ENCODE results near the gene AGBL4. TPM values are rescaled to one million over a fixed set of nuclear protein-coding genes. Genes with fewer than 3 reads are reported as not detected.

AGBL4 gene
- total RNA-seq, 1 donor from 2014 or later, result under 0.01 TPM

DNA sequence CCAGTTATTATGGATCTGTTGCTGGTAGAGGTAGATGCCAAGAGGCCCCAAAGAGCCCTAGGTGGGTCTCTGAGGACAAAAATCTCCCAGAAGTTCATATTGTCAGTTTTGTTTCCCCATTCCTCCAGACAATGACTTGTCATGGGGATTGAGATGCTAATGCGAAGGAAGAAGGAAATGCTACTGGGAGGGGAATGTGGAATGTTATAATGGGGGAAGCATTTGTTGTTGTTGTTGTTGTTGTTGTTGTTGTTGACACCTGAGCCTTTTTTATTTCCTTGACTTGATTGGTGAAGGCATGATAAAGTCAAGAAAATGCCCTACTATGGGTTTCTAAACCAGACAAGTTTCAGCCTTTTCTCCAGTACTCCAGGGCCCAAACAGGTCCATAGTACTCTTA, 1356.0 kb downstream of the AGBL4 start:
- Histone ChIP-seq H3K27me3 (ENCODE audit: control insufficient read depth in 3 of 3, insufficient read depth in 3 of 3, low read length in 3 of 3) (no peaks in the 10 kb centered on the region), H3K9ac (ENCODE audit: low read depth in 1 of 3, low read length in 3 of 3) (no peak overlapping the region), H3K36me3 (ENCODE audit: control insufficient read depth in 3 of 3, insufficient read depth in 3 of 3, low read length in 3 of 3) (no peaks in the 10 kb centered on the region), H3K4me1 (ENCODE audit: control insufficient read depth in 3 of 3, insufficient read depth in 3 of 3, low read length in 3 of 3) (no peaks in the 10 kb centered on the region), H3K4me3 (ENCODE audit: low read length in 3 of 3) (no peak overlapping the region), H3K9me3 (ENCODE audit: control insufficient read depth in 3 of 3, low read length in 3 of 3) (no peaks in the 10 kb centered on the region), H3K27ac (ENCODE audit: low read depth, low read length) (no peak overlapping the region)

GRCh38 chr1:48665708-48666407, 1357.9 kb downstream of the AGBL4 start:
- no peaks in the 10 kb centered on the region for H3K36me3 ChIP-seq (ENCODE audit: control insufficient read depth in 3 of 3, insufficient read depth in 3 of 3, low read length in 3 of 3)
- no peaks in the 10 kb centered on the region for H3K27me3 ChIP-seq (ENCODE audit: control insufficient read depth in 3 of 3, insufficient read depth in 3 of 3, low read length in 3 of 3)
- H3K4me3 ChIP-seq (ENCODE audit: low read length in 3 of 3), result no peak overlapping the region
- no peaks in the 10 kb centered on the region for H3K9me3 ChIP-seq (ENCODE audit: control insufficient read depth in 3 of 3, low read length in 3 of 3)
- H3K9ac ChIP-seq (ENCODE audit: low read depth in 1 of 3, low read length in 3 of 3), result no peak overlapping the region
- no peak overlapping the region for H3K27ac ChIP-seq (ENCODE audit: low read depth, low read length)
- H3K4me1 ChIP-seq (ENCODE audit: control insufficient read depth in 3 of 3, insufficient read depth in 3 of 3, low read length in 3 of 3), result peaks cover 0 to 14% (median 6%) of the 10 kb centered on the region in 3 donors

- no peak overlapping the region for H3K4me3 ChIP-seq (ENCODE audit: low read length in 3 of 3)
- no peaks in the 10 kb centered on the region for H3K27me3 ChIP-seq (ENCODE audit: control insufficient read depth in 3 of 3, insufficient read depth in 3 of 3, low read length in 3 of 3)
- no peak overlapping the region for H3K27ac ChIP-seq (ENCODE audit: low read depth, low read length)
- no peak overlapping the region for H3K9ac ChIP-seq (ENCODE audit: low read depth in 1 of 3, low read length in 3 of 3)
- H3K9me3 ChIP-seq (ENCODE audit: control insufficient read depth in 3 of 3, low read length in 3 of 3), result no peaks in the 10 kb centered on the region
- no peaks in the 10 kb centered on the region for H3K36me3 ChIP-seq (ENCODE audit: control insufficient read depth in 3 of 3, insufficient read depth in 3 of 3, low read length in 3 of 3)
- H3K4me1 ChIP-seq (ENCODE audit: control insufficient read depth in 3 of 3, insufficient read depth in 3 of 3, low read length in 3 of 3), result peaks cover 0 to 14% (median 6%) of the 10 kb centered on the region in 3 donors
Measured at GRCh38 chr1:48661726-48662463, 1361.9 kb downstream of the AGBL4 start.

DNA sequence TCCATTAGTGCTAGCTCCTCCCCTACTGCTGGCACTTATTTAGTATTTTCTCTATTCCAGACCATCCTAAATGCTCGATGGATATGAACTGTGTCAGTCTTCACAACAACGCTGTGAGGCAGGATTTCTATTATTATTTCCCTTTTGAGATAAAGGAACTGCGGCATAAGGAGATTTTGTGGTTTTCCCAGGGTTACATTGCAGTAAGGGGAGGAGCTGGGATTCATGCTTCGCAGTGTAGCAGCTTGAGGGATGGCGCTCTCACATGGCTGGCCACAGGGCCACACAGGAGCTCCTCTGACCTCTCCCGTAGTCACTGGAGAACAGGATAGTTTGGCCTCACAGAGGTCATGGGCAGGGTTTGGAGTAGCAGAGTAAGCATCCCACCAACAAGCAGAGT, 1364.0 kb downstream of the AGBL4 start:
- Histone ChIP-seq H3K9ac (ENCODE audit: low read depth in 1 of 3, low read length in 3 of 3) (no peak overlapping the region), H3K36me3 (ENCODE audit: control insufficient read depth in 3 of 3, insufficient read depth in 3 of 3, low read length in 3 of 3) (no peaks in the 10 kb centered on the region), H3K27ac (ENCODE audit: low read depth, low read length) (no peak overlapping the region), H3K4me1 (ENCODE audit: control insufficient read depth in 3 of 3, insufficient read depth in 3 of 3, low read length in 3 of 3) (peaks cover 0 to 14% (median 6%) of the 10 kb centered on the region in 3 donors), H3K27me3 (ENCODE audit: control insufficient read depth in 3 of 3, insufficient read depth in 3 of 3, low read length in 3 of 3) (no peaks in the 10 kb centered on the region), H3K4me3 (ENCODE audit: low read length in 3 of 3) (no peak overlapping the region), H3K9me3 (ENCODE audit: control insufficient read depth in 3 of 3, low read length in 3 of 3) (no peaks in the 10 kb centered on the region)

DNA sequence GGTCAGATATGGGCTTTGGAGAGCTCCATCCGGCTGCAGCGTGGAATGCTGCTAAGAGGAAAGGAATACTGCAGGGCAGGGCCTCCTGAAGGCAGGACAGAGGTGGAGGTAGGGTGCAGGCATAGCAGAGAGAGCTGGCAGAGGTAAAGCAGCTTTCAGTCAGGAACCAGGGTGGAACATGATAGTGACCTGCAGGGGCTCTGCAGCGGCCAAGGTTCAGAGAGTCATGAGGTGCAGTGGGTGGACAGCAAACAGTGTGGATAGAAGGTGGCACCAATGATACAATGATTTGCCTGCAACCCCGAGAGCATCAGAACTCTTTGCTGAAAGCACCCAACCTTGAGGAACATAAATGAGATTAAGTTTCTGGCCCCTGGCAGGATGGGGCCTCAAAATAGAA, 1366.3 kb downstream of the AGBL4 start:
- no peak overlapping the region for H3K9ac ChIP-seq (ENCODE audit: low read depth in 1 of 3, low read length in 3 of 3)
- peaks cover 0 to 11% (median 4%) of the 10 kb centered on the region in 3 donors for H3K4me1 ChIP-seq (ENCODE audit: control insufficient read depth in 3 of 3, insufficient read depth in 3 of 3, low read length in 3 of 3)
- no peak overlapping the region for H3K4me3 ChIP-seq (ENCODE audit: low read length in 3 of 3)

DNA sequence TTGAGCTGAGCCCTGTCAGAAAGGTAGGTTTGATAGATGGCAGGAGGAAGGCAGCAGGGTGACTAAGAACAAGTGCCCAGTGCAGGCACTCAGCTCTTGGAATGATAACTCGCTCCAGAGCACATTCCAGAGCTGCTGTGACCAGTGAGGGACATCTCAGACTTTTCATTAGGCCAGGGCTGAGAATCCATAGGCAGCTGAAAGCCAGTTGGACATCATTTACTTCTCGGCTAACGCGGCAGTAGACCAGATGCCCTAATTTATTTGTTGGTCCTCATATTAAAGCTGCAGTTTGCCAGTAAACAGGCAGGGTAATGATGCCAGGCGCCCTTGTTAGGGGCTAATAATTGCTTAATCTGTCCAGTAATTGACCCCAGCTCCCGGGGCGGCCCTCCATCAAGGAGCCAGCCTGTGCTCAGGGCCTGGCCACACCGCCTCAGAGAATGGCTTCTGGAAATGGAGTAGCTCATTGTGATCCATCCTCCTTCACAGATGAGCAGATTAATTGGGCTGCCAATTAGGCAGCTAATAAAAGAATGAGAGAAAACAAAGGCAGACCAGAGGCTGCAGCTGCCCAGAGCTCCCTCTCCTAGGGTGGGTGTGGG, 1369.0 kb downstream of the AGBL4 start:
- no peak overlapping the region for H3K9ac ChIP-seq (ENCODE audit: low read depth in 1 of 3, low read length in 3 of 3)
- peaks cover 4 to 5% (median 5%) of the 10 kb centered on the region in 3 donors for H3K4me1 ChIP-seq (ENCODE audit: control insufficient read depth in 3 of 3, insufficient read depth in 3 of 3, low read length in 3 of 3)
- H3K27me3 ChIP-seq (ENCODE audit: control insufficient read depth in 3 of 3, insufficient read depth in 3 of 3, low read length in 3 of 3), result no peaks in the 10 kb centered on the region
- H3K9me3 ChIP-seq (ENCODE audit: control insufficient read depth in 3 of 3, low read length in 3 of 3), result no peaks in the 10 kb centered on the region
- H3K36me3 ChIP-seq (ENCODE audit: control insufficient read depth in 3 of 3, insufficient read depth in 3 of 3, low read length in 3 of 3), result no peaks in the 10 kb centered on the region
- H3K27ac ChIP-seq (ENCODE audit: low read depth, low read length), result no peak overlapping the region
- H3K4me3 ChIP-seq (ENCODE audit: low read length in 3 of 3), result no peak overlapping the region

More for the DNA sequence above, 1366.3 kb downstream of the AGBL4 start:
- Histone ChIP-seq H3K36me3 (ENCODE audit: control insufficient read depth in 3 of 3, insufficient read depth in 3 of 3, low read length in 3 of 3) (no peaks in the 10 kb centered on the region), H3K9me3 (ENCODE audit: control insufficient read depth in 3 of 3, low read length in 3 of 3) (no peaks in the 10 kb centered on the region), H3K27me3 (ENCODE audit: control insufficient read depth in 3 of 3, insufficient read depth in 3 of 3, low read length in 3 of 3) (no peaks in the 10 kb centered on the region), H3K27ac (ENCODE audit: low read depth, low read length) (no peak overlapping the region)

DNA sequence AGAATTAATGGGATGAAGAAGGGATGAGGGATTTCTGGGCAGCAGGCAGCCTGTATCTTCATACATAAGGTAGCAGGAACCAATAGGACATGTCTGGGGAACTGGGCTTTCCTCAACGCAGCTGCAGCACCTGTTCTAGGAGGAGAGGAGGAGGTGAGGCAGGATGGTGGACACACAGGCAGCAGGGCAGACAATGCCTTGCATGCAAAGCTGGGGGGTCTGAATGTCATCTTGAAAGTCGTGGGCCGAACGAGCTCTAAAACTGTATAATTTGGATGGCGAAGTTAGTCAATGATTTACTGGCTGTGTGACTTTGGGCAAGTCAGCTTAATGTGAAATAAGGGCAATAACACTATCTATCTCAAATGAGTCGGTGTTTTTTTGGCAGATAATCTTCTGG, 1371.4 kb downstream of the AGBL4 start:
- Histone ChIP-seq H3K9ac (ENCODE audit: low read depth in 1 of 3, low read length in 3 of 3) (no peak overlapping the region), H3K9me3 (ENCODE audit: control insufficient read depth in 3 of 3, low read length in 3 of 3) (no peaks in the 10 kb centered on the region), H3K36me3 (ENCODE audit: control insufficient read depth in 3 of 3, insufficient read depth in 3 of 3, low read length in 3 of 3) (no peaks in the 10 kb centered on the region), H3K4me1 (ENCODE audit: control insufficient read depth in 3 of 3, insufficient read depth in 3 of 3, low read length in 3 of 3) (peaks cover 4 to 5% (median 5%) of the 10 kb centered on the region in 3 donors), H3K4me3 (ENCODE audit: low read length in 3 of 3) (no peak overlapping the region), H3K27me3 (ENCODE audit: control insufficient read depth in 3 of 3, insufficient read depth in 3 of 3, low read length in 3 of 3) (no peaks in the 10 kb centered on the region), H3K27ac (ENCODE audit: low read depth, low read length) (no peak overlapping the region)

DNA sequence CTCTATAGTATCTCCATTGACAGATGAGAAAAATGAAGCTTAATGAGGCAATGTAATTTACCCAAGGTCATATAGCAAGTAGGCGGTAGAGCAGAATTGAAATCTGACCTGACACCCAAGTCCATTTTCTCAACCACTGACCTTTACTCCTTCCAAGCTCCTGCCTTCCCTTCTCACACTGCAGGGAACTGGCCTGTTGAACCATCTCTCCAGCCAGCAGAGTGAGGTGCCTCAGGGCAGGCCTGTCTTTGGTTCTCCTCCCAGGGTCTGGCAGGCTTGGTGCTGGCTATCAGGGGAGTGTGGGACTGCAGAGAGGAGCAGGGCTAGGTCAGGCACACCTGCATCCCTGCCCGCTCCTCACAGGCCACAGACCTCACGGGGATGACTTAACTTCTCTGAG, 1373.9 kb downstream of the AGBL4 start:
- peaks cover 4 to 5% (median 5%) of the 10 kb centered on the region in 3 donors for H3K4me1 ChIP-seq (ENCODE audit: control insufficient read depth in 3 of 3, insufficient read depth in 3 of 3, low read length in 3 of 3)

DNA sequence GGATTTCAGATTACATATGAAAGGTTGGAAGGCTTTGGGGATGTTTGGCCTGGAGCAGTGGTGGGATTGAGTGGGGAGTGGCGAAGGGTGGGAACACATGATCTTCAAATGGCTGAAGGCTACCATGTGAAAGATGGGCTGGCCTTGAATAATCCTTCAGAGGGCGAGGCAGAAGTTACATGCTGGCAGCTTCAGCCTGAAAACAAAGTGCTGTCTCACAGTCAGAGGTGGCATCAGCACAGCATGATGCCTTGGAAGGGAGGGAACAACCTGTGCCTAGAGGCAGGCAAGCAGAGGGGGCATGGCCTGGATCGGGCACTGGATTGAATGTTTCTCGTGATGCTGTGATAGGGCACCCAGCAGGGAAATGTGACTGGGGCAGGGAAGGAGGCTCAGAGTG, 1377.9 kb downstream of the AGBL4 start:
- Histone ChIP-seq H3K4me1 (ENCODE audit: control insufficient read depth in 3 of 3, insufficient read depth in 3 of 3, low read length in 3 of 3) (peaks cover 4 to 5% (median 5%) of the 10 kb centered on the region in 3 donors), H3K27me3 (ENCODE audit: control insufficient read depth in 3 of 3, insufficient read depth in 3 of 3, low read length in 3 of 3) (no peaks in the 10 kb centered on the region)

More for the DNA sequence above, 1373.9 kb downstream of the AGBL4 start:
- Histone ChIP-seq H3K4me3 (ENCODE audit: low read length in 3 of 3) (no peak overlapping the region), H3K27me3 (ENCODE audit: control insufficient read depth in 3 of 3, insufficient read depth in 3 of 3, low read length in 3 of 3) (no peaks in the 10 kb centered on the region), H3K27ac (ENCODE audit: low read depth, low read length) (no peak overlapping the region), H3K36me3 (ENCODE audit: control insufficient read depth in 3 of 3, insufficient read depth in 3 of 3, low read length in 3 of 3) (no peaks in the 10 kb centered on the region), H3K9me3 (ENCODE audit: control insufficient read depth in 3 of 3, low read length in 3 of 3) (no peaks in the 10 kb centered on the region), H3K9ac (ENCODE audit: low read depth in 1 of 3, low read length in 3 of 3) (no peak overlapping the region)

More for the DNA sequence above, 1377.9 kb downstream of the AGBL4 start:
- Histone ChIP-seq H3K9ac (ENCODE audit: low read depth in 1 of 3, low read length in 3 of 3) (no peak overlapping the region), H3K4me3 (ENCODE audit: low read length in 3 of 3) (no peak overlapping the region), H3K36me3 (ENCODE audit: control insufficient read depth in 3 of 3, insufficient read depth in 3 of 3, low read length in 3 of 3) (no peaks in the 10 kb centered on the region), H3K27ac (ENCODE audit: low read depth, low read length) (no peak overlapping the region), H3K9me3 (ENCODE audit: control insufficient read depth in 3 of 3, low read length in 3 of 3) (no peaks in the 10 kb centered on the region)

Data from skeletal muscle tissue (tissue), 4 donors.